Measurements from ENCODE around the gene CTIF.

Gene CTIF

DNA sequence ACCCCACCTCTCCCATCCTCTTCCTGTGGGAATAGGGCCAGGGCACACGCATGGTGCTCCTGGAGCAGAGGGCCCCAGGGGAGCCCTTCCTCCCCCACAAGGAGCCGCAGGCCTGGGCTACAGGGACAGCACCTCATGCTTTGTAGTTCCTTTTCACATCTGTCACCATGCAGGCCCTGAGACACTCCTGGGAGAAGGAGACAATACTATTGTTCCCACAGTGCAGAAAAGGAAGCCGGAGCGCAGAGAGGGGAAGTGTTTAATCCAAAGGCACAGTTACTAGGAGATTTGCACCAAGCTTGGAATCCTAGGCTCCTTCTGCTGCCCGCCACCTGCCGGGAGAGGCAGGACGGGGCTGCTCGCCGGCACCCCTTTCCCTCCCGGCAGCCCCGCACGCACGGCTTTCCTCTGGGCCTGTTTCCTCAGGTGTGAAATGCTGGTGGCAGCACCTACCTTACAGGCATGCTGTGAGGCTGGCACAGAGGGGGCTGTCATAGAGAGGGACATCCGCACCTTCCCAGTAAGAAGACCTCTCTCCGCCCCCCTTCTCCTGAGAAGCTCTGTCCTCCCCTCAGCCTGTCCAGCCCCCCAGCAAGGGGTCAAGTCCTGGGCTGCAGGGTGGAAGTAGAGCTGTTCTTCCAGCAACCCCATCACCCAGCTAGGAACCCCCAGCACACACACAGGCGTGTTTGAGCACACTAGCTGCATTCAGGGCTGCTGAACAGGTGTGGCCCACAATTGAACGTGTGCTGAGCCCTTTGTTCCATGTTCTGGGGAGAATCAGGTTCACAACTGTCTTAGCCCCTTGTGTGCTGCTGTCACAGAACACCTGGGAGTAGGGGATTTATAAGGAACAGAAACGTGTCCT is 349.3 kb downstream of the CTIF start:
- Histone ChIP-seq H3K4me2 (ENCODE audit: low read depth, low read length) (no peak overlapping the region), H3K4me1 (ENCODE audit: low read length) (no peaks in the 10 kb centered on the region), H3K4me3 (ENCODE audit: low read length) (no peak overlapping the region), H3K9me3 (replicated peaks; ENCODE audit: insufficient read depth, low read length) (no peaks in the 10 kb centered on the region), H4K20me1 (ENCODE audit: insufficient read depth, low read length) (no peaks in the 10 kb centered on the region), H3K9ac (ENCODE audit: low read length) (no peak overlapping the region), H3K27me3 (replicated peaks; ENCODE audit: insufficient read depth, low read length) (no peaks in the 10 kb centered on the region), H3F3A (ENCODE audit: insufficient read depth, low read length) (no peaks in the 10 kb centered on the region), H3K9me2 (replicated peaks; ENCODE audit: insufficient read depth, low read length) (no peaks in the 10 kb centered on the region), H3K27ac (ENCODE audit: low read length) (no peak overlapping the region), H3K79me2 (ENCODE audit: low read length) (no peaks in the 10 kb centered on the region), H2AFZ (ENCODE audit: low read length) (no peak overlapping the region), H3K36me3 (replicated peaks; ENCODE audit: insufficient read depth, low read length) (no peaks in the 10 kb centered on the region)
- no peak for TF ChIP-seq EZH2phosphoT487 (IDR thresholded peaks at IDR 0.05; ENCODE audit: low read length)
- TF ChIP-seq, protein P1, sequence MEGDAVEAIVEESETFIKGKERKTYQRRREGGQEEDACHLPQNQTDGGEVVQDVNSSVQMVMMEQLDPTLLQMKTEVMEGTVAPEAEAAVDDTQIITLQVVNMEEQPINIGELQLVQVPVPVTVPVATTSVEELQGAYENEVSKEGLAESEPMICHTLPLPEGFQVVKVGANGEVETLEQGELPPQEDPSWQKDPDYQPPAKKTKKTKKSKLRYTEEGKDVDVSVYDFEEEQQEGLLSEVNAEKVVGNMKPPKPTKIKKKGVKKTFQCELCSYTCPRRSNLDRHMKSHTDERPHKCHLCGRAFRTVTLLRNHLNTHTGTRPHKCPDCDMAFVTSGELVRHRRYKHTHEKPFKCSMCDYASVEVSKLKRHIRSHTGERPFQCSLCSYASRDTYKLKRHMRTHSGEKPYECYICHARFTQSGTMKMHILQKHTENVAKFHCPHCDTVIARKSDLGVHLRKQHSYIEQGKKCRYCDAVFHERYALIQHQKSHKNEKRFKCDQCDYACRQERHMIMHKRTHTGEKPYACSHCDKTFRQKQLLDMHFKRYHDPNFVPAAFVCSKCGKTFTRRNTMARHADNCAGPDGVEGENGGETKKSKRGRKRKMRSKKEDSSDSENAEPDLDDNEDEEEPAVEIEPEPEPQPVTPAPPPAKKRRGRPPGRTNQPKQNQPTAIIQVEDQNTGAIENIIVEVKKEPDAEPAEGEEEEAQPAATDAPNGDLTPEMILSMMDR (IDR thresholded peaks at IDR 0.05; ENCODE audit: low read length), result no peak
- no peak for TF ChIP-seq EZH2 (optimal IDR thresholded peaks at IDR 0.05; ENCODE audit: low read depth, low read length)
- DNase-seq, result no peak

DNA sequence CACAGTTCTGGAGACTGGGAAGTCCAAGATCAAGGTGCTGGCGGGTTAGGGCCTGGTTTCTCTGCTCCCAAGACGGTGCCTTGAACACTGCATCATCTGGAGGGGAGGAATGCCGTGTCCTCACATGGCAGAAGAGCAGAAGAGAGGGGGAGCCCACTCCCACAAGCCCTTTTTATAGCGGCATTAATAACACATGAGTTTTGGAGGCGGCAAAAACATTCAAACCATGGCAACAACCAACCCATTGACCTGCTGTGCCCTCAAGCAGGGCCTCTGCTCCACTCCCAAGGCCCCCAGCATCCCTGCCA is 349.9 kb downstream of the CTIF start:
- no peaks in the 10 kb centered on the region for H4K20me1 ChIP-seq (ENCODE audit: insufficient read depth, low read length)
- no peaks in the 10 kb centered on the region for H3K9me2 ChIP-seq (replicated peaks; ENCODE audit: insufficient read depth, low read length)
- H3K4me3 ChIP-seq (ENCODE audit: low read length), result no peak overlapping the region
- no peak for TF ChIP-seq EZH2 (optimal IDR thresholded peaks at IDR 0.05; ENCODE audit: low read depth, low read length)
- TF ChIP-seq EZH2phosphoT487 (IDR thresholded peaks at IDR 0.05; ENCODE audit: low read length), result no peak
- TF ChIP-seq, protein P1 (IDR thresholded peaks at IDR 0.05; ENCODE audit: low read length), result no peak
- no peaks in the 10 kb centered on the region for H3K79me2 ChIP-seq (ENCODE audit: low read length)
- no peaks in the 10 kb centered on the region for H3K36me3 ChIP-seq (replicated peaks; ENCODE audit: insufficient read depth, low read length)
- no peaks in the 10 kb centered on the region for H3K27me3 ChIP-seq (replicated peaks; ENCODE audit: insufficient read depth, low read length)
- no peak overlapping the region for H3K9ac ChIP-seq (ENCODE audit: low read length)
- DNase-seq, result no peak
- H3K27ac ChIP-seq (ENCODE audit: low read length), result no peak overlapping the region
- no peak overlapping the region for H3K4me2 ChIP-seq (ENCODE audit: low read depth, low read length)
- no peaks in the 10 kb centered on the region for H3F3A ChIP-seq (ENCODE audit: insufficient read depth, low read length)
- H2AFZ ChIP-seq (ENCODE audit: low read length), result no peak overlapping the region
- no peaks in the 10 kb centered on the region for H3K9me3 ChIP-seq (replicated peaks; ENCODE audit: insufficient read depth, low read length)
- no peaks in the 10 kb centered on the region for H3K4me1 ChIP-seq (ENCODE audit: low read length)

DNA sequence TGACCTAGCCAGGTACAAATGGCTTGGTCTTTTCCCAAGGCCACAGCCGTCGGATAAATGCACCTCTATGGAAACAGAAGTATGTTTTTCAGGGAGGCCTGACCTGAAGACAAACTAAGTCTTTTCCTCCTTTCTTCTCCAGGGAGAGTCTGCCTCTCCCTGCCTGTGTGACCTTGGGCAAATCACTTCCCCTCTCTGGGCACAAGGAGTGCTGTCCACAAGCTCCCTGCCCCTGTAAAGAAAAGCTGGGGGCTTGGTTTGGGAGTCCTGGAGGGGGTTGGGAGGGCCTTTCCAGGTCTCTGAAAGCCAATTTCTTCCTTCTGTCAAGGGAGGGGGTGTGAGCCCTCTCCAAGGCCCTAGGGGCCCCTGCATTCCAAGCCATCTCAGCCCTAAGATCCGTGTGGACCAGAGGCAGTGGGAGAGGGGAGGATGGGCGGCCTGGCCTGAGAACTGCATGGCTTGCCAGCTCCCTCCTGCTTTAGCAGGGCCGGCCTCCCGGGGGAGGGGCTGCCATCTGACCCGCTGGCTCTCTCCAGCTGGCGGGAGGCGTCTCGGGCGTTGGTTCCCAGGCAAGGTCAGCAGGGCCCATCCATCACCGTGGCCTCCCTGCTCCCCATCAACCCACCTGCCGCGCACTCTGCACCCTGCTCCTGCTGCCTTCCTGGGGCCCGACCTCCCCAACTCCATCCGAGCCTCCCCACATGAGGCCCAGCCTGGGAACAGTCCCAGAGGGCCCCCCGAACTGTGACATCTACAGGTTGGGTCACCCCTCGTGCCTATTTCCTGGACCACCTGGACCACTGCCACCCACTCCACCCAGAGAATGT is 350.5 kb downstream of the CTIF start:
- Histone ChIP-seq H3K9me2 (replicated peaks; ENCODE audit: insufficient read depth, low read length) (no peaks in the 10 kb centered on the region), H3K9me3 (replicated peaks; ENCODE audit: insufficient read depth, low read length) (no peaks in the 10 kb centered on the region), H3K9ac (ENCODE audit: low read length) (no peak overlapping the region), H4K20me1 (ENCODE audit: insufficient read depth, low read length) (no peaks in the 10 kb centered on the region), H3K36me3 (replicated peaks; ENCODE audit: insufficient read depth, low read length) (no peaks in the 10 kb centered on the region), H2AFZ (ENCODE audit: low read length) (no peak overlapping the region), H3K27me3 (replicated peaks; ENCODE audit: insufficient read depth, low read length) (no peaks in the 10 kb centered on the region), H3K4me1 (ENCODE audit: low read length) (no peaks in the 10 kb centered on the region), H3K4me3 (ENCODE audit: low read length) (no peak overlapping the region), H3K79me2 (ENCODE audit: low read length) (no peaks in the 10 kb centered on the region), H3K27ac (ENCODE audit: low read length) (no peak overlapping the region), H3K4me2 (ENCODE audit: low read depth, low read length) (no peak overlapping the region), H3F3A (ENCODE audit: insufficient read depth, low read length) (no peaks in the 10 kb centered on the region)
- DNase-seq, result no peak
- TF ChIP-seq EZH2phosphoT487 (IDR thresholded peaks at IDR 0.05; ENCODE audit: low read length), result no peak
- no peak for TF ChIP-seq EZH2 (optimal IDR thresholded peaks at IDR 0.05; ENCODE audit: low read depth, low read length)
- TF ChIP-seq, protein P1 (IDR thresholded peaks at IDR 0.05; ENCODE audit: low read length), result no peak

Data from MM.1S (cell line).